ENCODE results near the gene CLEC18C.
"Not testable (repeated sequence)": the region's sequence is repeated elsewhere in the genome, so short reads cannot be mapped to it uniquely, and the experiment has no call there.

CLEC18C gene

DNA sequence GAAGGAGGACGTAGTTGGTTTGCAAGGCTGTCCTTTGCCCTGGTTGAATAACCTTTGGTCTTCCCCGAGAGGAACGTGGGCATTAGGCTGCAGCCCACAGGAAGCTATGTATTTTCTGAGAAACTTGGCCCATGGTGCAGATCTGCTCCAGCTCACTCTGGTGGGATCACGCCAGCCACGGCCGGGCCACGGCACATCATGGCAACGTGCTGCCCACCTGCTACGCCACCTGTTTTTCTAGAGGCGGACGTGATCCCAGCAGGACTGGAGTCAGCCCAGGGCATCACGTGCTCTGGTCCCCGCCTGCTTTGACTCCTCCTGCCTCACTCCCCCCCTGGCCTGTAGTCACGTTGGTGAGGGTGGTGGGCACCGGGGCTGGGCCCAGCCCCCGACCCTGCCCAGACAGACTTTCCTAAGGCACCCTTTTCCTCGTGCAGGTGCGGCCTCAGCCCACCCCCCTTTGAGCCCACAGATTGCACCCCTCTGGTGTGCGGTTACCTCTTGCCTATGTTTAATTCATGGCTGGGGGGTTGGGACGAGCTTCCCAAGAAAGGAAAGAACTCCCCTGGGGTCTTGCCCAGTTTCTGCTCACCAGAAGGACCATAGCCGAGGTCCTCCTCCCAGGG is at the start of gene CLEC18C:
Gene CLEC18C, plus strand, starts transcription at position 576 of the 626 bp plus-strand sequence. CDS start 492 bp downstream, outside the sequence.
- not testable (repeated sequence) for DNase-seq

- not testable (repeated sequence) for DNase-seq
Observed at GRCh38 chr16:70123822-70124221, 49.8 kb upstream of the CLEC18C start.

DNA sequence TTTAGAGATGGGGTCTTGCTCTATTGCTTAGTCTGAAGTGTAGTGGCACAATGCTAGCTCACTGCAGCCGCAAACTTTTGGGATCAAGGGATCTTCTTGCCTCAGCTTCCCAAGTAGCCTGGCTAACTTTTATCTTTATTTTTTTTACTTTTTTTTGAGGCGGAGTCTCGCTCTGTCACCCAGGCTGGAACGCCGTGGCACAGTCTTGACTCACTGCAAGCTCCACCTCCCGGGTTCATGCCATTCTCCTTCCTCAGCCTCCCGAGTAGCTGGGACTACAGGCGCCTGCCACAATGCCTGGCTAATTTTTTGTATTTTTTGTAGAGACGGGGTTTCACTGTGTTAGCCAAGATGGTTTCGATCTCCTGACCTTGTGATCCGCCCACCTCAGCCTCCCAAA is 47.4 kb upstream of the CLEC18C start:
- DNase-seq, result not testable (repeated sequence)

GRCh38 chr16:70127706-70128105 is 45.9 kb upstream of the CLEC18C start:
- not testable (repeated sequence) for DNase-seq

- not testable (repeated sequence) for DNase-seq
Observed at GRCh38 chr16:70128844-70129243, 44.7 kb upstream of the CLEC18C start.

DNA sequence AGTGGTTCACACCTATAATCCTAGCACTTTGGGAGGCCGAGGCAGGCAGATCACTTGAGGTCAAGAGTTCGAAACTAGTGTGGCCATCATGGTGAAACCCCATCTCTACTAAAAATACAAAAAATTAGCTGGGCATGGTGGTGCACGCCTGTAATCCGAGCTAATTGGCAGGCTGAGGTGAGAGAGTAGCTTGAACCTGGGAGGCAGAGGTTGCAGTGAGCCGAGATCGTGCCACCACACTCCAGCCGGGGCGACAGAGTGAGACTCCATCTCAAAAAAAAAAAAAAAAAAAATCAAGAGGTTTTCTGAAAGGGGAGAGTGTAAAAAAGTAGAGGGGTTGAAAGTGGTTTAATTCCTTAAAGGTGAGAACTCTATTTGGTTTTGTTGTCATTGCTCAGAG is 37.8 kb upstream of the CLEC18C start:
- DNase-seq, result not testable (repeated sequence)

GRCh38 chr16:70136595-70136994 is 37.0 kb upstream of the CLEC18C start:
- not testable (repeated sequence) for DNase-seq

DNA sequence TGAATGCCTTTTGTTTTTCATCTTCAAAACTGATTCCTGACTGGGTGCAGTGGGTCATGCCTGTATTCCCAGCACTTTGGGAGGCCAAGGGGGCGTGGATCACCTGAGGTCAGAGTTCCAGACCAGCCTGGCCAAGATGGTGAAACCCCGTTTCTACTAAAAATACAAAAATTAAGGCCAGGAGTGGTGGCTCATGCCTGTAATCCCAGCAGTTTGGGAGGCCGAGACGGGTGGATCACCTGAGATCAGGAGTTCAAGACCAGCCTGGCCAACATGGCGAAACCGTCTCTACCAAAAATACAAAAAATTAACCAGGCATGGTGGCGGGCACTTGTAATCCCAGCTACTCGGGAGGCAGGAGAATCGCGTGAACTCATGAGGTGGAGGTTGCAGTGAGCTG is 30.8 kb upstream of the CLEC18C start:
- DNase-seq, result not testable (repeated sequence)

GRCh38 chr16:70143231-70143895 is 30.2 kb upstream of the CLEC18C start:
- DNase-seq, result not testable (repeated sequence)

GRCh38 chr16:70147853-70148252 is 25.7 kb upstream of the CLEC18C start:
- DNase-seq, result not testable (repeated sequence)

- DNase-seq, result not testable (repeated sequence)
Observed at GRCh38 chr16:70148453-70148852, 25.1 kb upstream of the CLEC18C start.

- DNase-seq, result not testable (repeated sequence)
Observed at GRCh38 chr16:70149296-70149695, 24.3 kb upstream of the CLEC18C start.

DNA sequence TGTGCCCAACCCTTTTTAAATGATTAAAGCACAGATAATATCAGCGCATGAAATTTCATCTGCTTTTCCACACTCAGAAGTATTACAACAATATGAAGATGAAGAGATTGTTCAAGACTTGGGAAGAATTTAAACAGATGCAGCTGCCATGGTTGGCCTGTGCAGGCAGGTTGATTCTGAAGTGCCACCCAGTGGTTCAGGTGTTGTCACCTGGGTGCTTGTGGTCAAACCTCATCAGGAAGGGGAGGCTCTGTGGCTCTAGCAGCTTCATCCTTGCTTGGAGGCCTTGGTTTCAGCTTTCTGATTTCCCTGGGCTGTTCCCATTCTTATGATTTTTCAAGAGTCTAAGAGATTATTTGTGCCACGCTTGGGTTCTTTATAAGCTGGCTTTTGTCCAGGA is 22.2 kb upstream of the CLEC18C start:
- DNase-seq, result no peak

GRCh38 chr16:70151941-70152509 is 21.6 kb upstream of the CLEC18C start:
- DNase-seq, result no peak

- no peak for DNase-seq
Observed at GRCh38 chr16:70152578-70153302, 20.8 kb upstream of the CLEC18C start.

GRCh38 chr16:70154736-70155135 is 18.9 kb upstream of the CLEC18C start:
- DNase-seq, result not testable (repeated sequence)

- no peak for DNase-seq
Observed at GRCh38 chr16:70156207-70156978, 17.2 kb upstream of the CLEC18C start.

GRCh38 chr16:70157105-70157476 is 16.5 kb upstream of the CLEC18C start:
- DNase-seq, result no peak

- DNase-seq, result no peak
Observed at GRCh38 chr16:70157477-70158260, 15.9 kb upstream of the CLEC18C start.

- DNase-seq, result no peak
Observed at GRCh38 chr16:70158261-70158939, 15.2 kb upstream of the CLEC18C start.
